Stimulated activated CD4-positive, alpha-beta T cell treated with anti-CD3 and anti-CD28 coated beads, Interleukin-2, amount 100 ng/mL, for 4 hours (primary cell): Measurements from ENCODE around the gene MFSD2B.
"Not testable (repeated sequence)": the region's sequence is repeated elsewhere in the genome, so short reads cannot be mapped to it uniquely, and the experiment has no call there.

Experiments
- DNase-seq: peaks from one replicate; pipeline ENCODE4 v3.0.0-alpha.2; 2020; ENCODE audit warnings: low read depth

The MFSD2B gene

GRCh38 chr2:24009680-24010476, at the start of gene MFSD2B:
MFSD2B (plus strand) TSS chr2:24010085; CDS start chr2:24010097, 12 bp downstream.
- DNase-seq: no peak

- no peak for DNase-seq
These were observed 42.0 kb upstream of the MFSD2B start for GRCh38 chr2:23967846-23968245.

GRCh38 chr2:23976883-23977282, 33.0 kb upstream of the MFSD2B start:
- no peak for DNase-seq

GRCh38 chr2:23988371-23988770, 21.5 kb upstream of the MFSD2B start:
- no peak for DNase-seq

GRCh38 chr2:23992931-23993330, 17.0 kb upstream of the MFSD2B start:
- DNase-seq: no peak

GRCh38 chr2:23993736-23994269, 16.1 kb upstream of the MFSD2B start:
- no peak for DNase-seq

GRCh38 chr2:23994567-23994966, 15.3 kb upstream of the MFSD2B start:
- no peak for DNase-seq

GRCh38 chr2:24007693-24008092, 2.2 kb upstream of the MFSD2B start:
- no peak for DNase-seq

GRCh38 chr2:24008672-24009366, 1.1 kb upstream of the MFSD2B start:
- DNase-seq: no peak

GRCh38 chr2:24009367-24009679, 562 bp upstream of the MFSD2B start:
- DNase-seq: no peak

- DNase-seq: no peak
These were observed 778 bp downstream of the MFSD2B start for GRCh38 chr2:24010477-24011249.

GRCh38 chr2:24011250-24012104, 1.6 kb downstream of the MFSD2B start:
- no peak for DNase-seq

GRCh38 chr2:24012521-24013188, 2.8 kb downstream of the MFSD2B start:
- no peak for DNase-seq

GRCh38 chr2:24014902-24015301, 5.0 kb downstream of the MFSD2B start:
- DNase-seq: not testable (repeated sequence)

- no peak for DNase-seq
These were observed 5.9 kb downstream of the MFSD2B start for GRCh38 chr2:24015562-24016375.

- DNase-seq: no peak
These were observed 6.5 kb downstream of the MFSD2B start for GRCh38 chr2:24016376-24016761.

GRCh38 chr2:24016853-24017703, 7.2 kb downstream of the MFSD2B start:
- no peak for DNase-seq

- no peak for DNase-seq
These were observed 7.8 kb downstream of the MFSD2B start for GRCh38 chr2:24017711-24018110.

GRCh38 chr2:24018241-24018640, 8.4 kb downstream of the MFSD2B start:
- DNase-seq: no peak
